ENCODE results near the gene CAT.

CAT gene

GRCh38 chr11:34425867-34426266 lies 12.9 kb upstream of the CAT start:
- DNase-seq, result no peak

- DNase-seq, result no peak
Measured at GRCh38 chr11:34426766-34427185, 12.0 kb upstream of the CAT start.

GRCh38 chr11:34427186-34427805 lies 11.4 kb upstream of the CAT start:
- DNase-seq, result no peak

- DNase-seq, result no peak
Measured at GRCh38 chr11:34431979-34432378, 6.8 kb upstream of the CAT start.

- DNase-seq, result no peak
Measured at GRCh38 chr11:34432822-34433221, 5.9 kb upstream of the CAT start.

- no peak for DNase-seq
Measured at GRCh38 chr11:34433899-34434298, 4.8 kb upstream of the CAT start.

GRCh38 chr11:34437224-34438125 lies 1.3 kb upstream of the CAT start:
- no peak for DNase-seq

- DNase-seq, result peak; percentile 14
Measured at GRCh38 chr11:34439610-34440198, 970 bp downstream of the CAT start.

- DNase-seq, result no peak
Measured at GRCh38 chr11:34441814-34442213, 3.1 kb downstream of the CAT start.

GRCh38 chr11:34443136-34443535 lies 4.4 kb downstream of the CAT start:
- DNase-seq, result no peak

GRCh38 chr11:34444428-34444827 lies 5.7 kb downstream of the CAT start:
- DNase-seq, result no peak

- no peak for DNase-seq
Measured at GRCh38 chr11:34445956-34446355, 7.2 kb downstream of the CAT start.

GRCh38 chr11:34446386-34446785 lies 7.7 kb downstream of the CAT start:
- no peak for DNase-seq

- no peak for DNase-seq
Measured at GRCh38 chr11:34447044-34447443, 8.3 kb downstream of the CAT start.

GRCh38 chr11:34448223-34448994 lies 9.7 kb downstream of the CAT start:
- DNase-seq, result no peak

GRCh38 chr11:34449013-34449412 lies 10.3 kb downstream of the CAT start:
- DNase-seq, result no peak

- no peak for DNase-seq
Measured at GRCh38 chr11:34451053-34451452, 12.3 kb downstream of the CAT start.

GRCh38 chr11:34454308-34455032 lies 15.7 kb downstream of the CAT start:
- DNase-seq, result no peak

GRCh38 chr11:34457607-34458006 lies 18.9 kb downstream of the CAT start:
- DNase-seq, result no peak

GRCh38 chr11:34458525-34458924 lies 19.8 kb downstream of the CAT start:
- DNase-seq, result peak; percentile 1

- DNase-seq, result no peak
Measured at GRCh38 chr11:34459507-34460162, 20.9 kb downstream of the CAT start.

GRCh38 chr11:34460278-34460677 lies 21.5 kb downstream of the CAT start:
- DNase-seq, result no peak
